Ureter (tissue), 1 donor: ENCODE results near the gene FDPS. TPM values are rescaled to one million over a fixed set of nuclear protein-coding genes. Genes with fewer than 3 reads are reported as not detected.
A peak's percentile ranks its signal among the peaks of the same experiment; 100 is the strongest.

Experiments used
- DNase-seq: peaks from one replicate; pipeline ENCODE4 v3.0.0-alpha.2; 2020; ENCODE audit warnings: low spot score
- total RNA-seq: library from RNA; stranded (reverse); gene quantifications from one replicate; pipeline ENCODE4 v1.2.4, GENCODE V29; 2023
- donor health status: DM: yes; HTN: yes; CAD: no.

Gene FDPS
- 124 TPM for total RNA-seq

DNA sequence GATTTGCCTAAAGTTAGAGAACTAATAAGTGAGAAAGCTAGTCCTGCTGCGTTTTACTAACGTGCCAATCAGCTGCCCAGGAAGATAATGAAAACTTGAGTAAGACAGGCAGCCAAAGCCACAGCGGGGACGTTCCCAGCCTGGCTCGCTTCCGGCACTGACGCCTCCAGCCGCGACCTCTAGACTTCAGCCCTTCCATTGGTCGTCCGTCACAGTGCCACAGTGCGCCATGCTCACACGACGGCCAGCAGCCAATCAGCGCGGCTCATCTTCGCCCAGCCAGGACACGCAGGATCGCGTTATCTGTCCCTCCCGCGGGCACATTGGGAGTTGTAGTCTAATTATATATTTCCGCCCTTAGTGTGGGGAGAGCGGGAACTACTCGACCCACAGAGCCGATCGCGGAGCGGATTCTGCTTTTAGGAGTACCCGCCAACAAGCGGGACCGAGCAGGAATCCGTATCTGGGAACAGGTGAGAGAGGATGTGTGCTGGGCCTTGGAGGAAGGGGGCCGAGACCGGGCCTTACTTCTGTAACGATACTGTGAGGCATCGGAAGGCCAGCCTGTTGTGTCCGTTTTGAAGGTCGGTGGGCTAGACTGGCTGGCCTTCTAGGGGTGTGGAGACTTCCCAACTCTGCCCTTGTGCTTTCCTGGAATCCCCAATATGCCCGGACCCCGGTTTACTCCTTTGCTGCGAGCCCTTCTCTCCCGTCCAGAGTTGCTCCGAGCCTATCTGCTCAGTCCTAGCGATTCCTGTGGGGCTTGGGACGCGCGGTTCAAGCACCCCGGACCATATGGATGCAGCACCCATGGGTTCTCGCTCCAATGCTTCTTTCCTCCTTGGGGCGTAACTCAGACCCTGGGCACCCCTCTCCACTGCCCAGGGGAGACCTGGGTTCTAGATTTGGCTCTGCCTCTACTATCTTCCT is at the start of gene FDPS:
Gene FDPS, plus strand, starts transcription at position 374 of the 930 bp plus-strand sequence. CDS start 924 bp downstream, outside the sequence.
- DNase-seq: peak; percentile 99

DNA sequence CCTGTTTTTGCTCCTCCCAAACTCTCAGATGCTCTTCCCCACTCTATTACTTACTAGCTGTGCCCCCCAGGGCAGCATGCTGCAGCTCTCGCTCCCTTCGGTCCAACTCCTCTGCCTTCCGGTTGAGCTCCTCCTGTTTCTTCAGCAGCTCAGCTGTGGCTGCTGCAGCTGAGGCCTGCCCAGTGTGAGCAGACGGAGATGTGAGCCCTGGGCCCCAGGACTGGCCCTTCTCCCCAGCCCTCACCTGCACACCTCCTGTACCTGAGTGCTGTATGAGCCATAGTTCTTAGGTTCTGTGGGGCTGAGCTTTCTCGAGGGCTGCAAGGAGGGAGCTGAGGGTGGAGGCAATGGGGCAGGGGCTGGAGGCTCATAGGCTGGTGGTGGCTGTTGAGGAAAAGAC is 48.4 kb upstream of the FDPS start:
- no peak for DNase-seq

DNA sequence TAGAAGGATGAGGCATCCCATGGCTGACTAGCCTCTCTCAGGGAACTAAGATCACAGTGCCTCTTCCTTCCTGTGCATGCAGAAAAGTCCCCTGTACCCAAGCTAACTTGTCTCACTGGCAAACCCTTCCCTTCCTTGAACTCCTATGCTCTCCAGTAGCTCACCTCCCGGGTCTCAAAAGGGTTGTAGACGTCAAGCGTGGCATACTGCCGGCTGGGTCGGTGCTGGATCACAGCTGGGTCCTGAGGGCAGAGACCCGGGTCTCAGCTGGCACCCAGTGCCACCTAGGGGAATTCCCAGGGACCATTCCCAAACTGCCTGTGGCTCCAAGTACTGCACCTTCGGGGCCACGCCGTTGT is 47.2 kb upstream of the FDPS start:
- DNase-seq: no peak

GRCh38 chr1:155261852-155262673 is 46.6 kb upstream of the FDPS start, which contains the start of gene SCAMP3:
TSS of gene SCAMP3 (minus strand) at chr1:155262360. CDS start at chr1:155262151, 209 bp downstream.
- peak; percentile 97 for DNase-seq

DNA sequence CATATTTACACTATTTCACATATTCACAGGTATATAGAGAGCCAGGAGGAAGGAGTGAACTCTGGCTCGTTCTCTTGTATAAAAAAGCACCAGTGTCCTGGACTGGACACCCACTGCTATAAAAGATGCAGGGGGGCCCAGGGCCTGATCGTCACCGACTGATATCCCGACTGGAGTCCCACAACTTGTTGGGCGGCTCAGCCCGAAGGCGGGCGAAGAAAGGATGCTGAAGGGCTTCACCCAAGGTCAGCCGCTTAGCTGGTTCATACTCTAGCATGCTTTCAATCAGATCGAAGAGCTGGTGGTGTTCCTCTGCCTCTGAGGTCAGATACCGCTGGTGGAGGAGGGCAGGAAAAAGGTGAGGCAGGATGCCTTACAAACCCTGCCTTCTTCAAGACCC is 45.6 kb upstream of the FDPS start:
- DNase-seq: no peak

- DNase-seq: no peak
Observed at GRCh38 chr1:155266553-155266952, 42.1 kb upstream of the FDPS start.

DNA sequence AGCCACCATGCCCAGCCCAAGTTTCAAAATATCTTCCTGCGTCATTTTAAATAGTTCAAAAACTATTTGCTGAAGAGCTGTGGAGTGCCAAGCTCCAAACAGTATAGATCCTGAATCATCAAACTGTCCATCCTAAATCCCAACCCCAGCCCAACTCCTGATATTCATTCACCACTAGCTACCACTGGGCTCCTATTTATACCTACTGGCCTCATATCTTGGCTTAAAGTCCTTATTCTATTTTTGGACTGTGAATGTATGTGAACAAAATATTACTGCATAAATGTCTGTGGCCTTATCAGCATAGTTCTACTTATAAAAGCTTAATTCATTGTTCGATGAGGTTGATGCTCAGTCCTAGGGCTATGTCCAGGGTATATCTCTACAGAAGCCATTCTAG is 41.3 kb upstream of the FDPS start:
- DNase-seq: no peak

DNA sequence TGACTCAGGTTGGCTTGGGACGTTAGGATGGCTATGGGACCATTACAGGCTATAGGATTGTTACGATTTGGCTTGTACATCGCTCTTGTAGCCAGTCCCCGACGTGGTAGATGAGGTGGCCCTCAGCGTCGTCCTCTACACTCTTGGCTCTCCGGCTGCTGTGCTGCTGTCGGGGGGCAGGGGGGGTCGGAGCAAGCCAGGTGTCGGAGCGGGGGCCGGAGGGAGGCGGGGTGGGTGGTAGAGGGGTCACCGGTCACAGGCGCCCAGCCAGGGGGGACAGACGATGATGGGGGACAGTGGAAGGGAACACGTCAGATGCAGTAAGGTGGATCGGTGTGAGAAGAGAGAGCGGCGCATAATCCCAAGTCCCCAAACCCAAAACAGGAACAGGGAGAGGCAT is 40.0 kb upstream of the FDPS start:
- DNase-seq: no peak

DNA sequence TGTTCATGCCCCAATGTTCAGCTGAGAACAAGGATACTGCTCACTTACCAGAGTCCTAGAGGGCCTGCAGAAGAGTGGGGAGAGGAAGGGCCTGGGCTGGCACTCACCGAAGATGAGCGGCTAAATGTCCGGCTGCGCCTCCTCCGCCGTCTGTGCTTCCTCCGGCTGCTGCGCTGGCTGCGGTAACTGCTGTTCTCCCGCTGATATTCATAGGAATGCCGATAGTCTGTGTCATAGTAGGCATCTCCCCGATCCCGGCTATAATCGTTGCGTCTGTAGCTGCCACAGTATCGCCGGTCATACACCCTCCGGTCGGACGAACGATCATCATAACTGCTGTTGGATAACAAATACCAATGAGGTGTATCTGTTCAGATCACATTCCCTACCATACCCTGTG is 39.3 kb upstream of the FDPS start:
- DNase-seq: no peak

DNA sequence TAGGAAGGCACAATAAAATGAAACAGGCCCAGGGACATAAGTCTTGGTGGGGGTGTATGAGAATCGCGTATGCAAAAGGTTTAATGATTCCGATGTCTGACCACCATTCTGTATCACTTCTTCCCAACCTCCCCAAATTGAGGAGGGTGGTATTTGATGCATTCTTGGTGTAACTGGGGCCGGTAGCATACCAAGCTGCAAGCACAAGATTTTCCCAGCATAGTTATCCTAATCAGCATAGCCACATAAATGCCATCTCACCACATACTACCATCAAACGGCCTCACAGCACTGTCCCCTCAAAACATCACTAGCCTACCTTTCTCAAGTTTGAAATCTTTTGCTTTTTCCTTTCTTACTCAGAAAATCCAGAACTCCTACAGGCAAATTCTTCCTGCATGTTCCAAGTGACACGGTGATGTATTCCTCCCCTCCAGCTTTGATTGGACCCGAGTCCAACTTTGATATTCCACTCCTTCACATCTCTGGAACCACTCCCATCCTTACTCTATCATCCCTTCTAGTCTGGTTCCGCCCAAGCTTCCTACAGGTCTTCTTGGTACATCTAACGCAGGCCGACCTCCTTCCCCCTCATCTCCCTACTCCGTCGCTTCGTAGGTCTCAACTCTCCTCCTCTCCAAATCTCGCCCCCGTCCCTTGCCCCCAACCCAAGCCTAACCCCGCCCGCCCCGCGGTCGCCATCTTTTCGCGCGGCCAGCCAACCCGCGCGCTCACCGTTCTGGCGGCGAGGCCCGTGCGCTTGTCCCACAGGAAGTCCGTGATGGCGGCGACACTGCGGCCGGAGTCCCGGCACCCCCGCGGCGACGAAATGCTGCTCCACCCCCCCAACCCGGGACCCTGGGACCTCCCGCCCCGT is 36.0 kb upstream of the FDPS start:
- DNase-seq: no peak

DNA sequence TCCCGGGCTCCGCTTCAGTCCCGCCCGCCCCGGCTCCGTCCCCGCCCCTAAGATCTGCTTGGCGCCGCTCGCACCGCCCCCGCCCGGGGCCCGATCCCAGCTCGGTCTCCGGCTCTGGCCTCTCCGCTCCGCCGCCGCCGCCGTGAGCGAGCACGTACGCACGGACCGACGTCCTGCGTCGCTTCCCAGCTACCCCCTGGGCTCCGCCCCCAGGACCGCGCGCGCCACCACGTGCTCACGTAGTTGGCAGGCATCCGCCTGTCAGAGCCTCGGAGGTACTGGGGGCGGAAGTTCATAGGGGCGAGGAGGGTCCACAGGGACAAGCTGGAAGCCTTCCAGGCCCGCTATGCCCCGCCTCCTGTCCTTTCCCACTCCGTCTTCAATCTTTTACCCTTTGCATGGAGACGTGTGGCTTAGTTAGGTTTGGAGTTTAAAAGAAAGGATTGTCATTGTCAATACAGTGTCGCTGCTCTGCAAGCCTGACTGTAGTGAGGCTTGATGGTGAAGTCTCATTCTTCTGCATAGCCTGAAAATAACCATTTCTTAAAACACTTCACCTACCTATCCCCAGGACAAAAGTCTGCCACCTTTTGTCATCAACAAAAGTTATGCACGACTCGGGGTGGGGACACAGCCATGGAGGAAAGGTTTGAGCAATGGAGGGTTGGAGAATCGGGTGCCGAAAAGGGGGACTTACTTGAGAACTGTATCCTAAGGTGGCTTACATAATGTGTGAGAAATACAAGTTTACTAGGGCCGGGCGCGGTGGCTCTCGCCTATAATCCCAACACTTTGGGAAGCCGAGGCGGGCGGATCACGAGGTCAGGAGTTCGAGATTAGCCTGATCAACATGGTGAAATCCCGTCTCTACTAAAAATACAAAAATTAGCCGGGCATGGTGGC is 35.1 kb upstream of the FDPS start, which contains the start of gene CLK2:
Gene CLK2, minus strand, starts transcription at position 162 of the 903 bp plus-strand sequence. CDS start 2,527 bp downstream, outside the sequence.
- peak; percentile 96 for DNase-seq

DNA sequence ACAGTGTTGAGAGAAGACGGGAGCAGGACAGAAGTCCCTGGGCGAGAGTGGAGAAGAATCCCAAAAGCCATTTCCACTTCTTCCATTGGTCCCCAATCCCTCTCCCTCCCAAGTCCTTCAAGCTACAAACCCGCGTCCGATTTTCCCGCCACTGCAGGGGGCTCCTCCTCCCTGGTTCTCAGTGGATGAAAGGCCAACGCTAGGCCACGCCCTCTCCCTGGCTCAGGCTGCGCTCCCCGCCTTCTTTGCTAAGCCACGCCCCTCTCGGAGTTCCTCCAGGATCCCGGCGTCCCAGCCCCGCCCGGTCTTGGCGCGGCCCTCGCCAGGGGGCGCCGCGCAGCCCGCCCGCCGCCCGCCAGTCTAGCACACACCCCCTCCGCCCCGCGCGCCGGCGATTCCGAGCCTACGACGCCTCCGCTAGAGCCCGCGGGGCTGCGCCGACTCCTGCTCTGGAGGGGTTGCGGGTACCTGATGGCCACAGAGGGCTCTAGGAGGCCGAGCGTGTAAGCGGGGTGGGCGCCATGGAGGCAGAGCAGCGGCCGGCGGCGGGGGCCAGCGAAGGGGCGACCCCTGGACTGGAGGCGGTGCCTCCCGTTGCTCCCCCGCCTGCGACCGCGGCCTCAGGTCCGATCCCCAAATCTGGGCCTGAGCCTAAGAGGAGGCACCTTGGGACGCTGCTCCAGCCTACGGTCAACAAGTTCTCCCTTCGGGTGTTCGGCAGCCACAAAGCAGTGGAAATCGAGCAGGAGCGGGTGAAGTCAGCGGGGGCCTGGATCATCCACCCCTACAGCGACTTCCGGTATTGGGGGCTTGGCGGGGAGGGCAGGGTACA is 31.4 kb upstream of the FDPS start, which contains the start of gene HCN3:
Gene HCN3, plus strand, starts transcription at position 394 of the 832 bp plus-strand sequence. Its CDS starts 128 bp downstream, at position 522.
- DNase-seq: peak; percentile 98

GRCh38 chr1:155277902-155278688 is 30.6 kb upstream of the FDPS start:
- peak; percentile 64 for DNase-seq

GRCh38 chr1:155278689-155279160 is 29.9 kb upstream of the FDPS start:
- DNase-seq: no peak

DNA sequence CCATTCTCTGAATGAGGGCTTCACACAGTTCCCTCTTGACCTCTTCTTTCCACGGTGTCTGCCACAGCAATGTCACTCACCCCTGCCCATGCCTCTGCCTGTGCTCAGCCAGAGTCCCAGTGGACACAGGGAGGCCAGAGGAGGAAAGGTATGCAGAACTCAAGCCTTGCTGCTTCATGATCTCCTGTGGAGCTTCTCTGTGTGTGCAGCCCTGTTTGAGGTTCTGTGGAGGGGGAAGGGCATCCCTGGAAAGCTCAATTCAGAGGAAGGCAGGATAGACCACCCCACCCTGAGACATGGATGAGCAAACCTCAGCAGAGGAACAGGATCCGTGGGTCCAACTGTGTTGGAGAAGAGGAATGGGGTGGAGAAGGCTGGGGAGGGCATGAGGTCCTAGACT is 29.4 kb upstream of the FDPS start:
- no peak for DNase-seq

DNA sequence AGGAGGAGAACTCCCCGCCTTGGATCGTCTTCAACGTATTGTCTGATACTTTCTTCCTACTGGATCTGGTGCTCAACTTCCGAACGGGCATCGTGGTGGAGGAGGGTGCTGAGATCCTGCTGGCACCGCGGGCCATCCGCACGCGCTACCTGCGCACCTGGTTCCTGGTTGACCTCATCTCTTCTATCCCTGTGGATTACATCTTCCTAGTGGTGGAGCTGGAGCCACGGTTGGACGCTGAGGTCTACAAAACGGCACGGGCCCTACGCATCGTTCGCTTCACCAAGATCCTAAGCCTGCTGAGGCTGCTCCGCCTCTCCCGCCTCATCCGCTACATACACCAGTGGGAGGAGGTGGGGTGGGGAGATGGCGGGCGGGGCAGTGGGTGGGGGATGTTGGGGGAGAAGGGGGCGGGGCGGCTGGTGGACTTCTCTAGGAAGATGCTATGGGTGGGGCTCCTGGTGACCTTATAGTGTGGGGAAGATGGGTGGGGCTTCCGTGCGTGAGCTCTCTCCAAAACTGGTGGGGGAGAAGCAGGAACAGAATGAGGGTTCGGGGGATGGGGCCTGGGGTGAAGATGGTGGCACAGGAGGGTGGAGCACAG is 26.1 kb upstream of the FDPS start:
- no peak for DNase-seq

DNA sequence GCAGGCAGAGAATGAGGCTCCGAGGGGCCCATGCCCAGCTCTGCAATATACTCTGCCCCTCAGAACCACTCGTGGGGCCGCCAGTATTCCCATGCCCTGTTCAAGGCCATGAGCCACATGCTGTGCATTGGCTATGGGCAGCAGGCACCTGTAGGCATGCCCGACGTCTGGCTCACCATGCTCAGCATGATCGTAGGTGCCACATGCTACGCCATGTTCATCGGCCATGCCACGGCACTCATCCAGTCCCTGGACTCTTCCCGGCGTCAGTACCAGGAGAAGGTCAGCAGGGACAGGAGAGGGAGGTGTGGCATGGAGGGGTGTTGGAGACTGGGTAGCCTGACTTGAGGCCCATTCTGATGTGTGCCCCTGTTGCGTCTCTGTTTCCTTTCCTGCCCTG is 24.2 kb upstream of the FDPS start:
- no peak for DNase-seq

- no peak for DNase-seq
Observed at GRCh38 chr1:155285063-155285462, 23.6 kb upstream of the FDPS start.
